CD4-positive, alpha-beta T cell treated with Interleukin-6 at 100 ng/mL for 8 hours (primary cell): Measurements from ENCODE around the gene PTPRK.
"Not testable (repeated sequence)": the region's sequence is repeated elsewhere in the genome, so short reads cannot be mapped to it uniquely, and the experiment has no call there.

ENCODE experiments used
- DNase-seq: peaks from one replicate; pipeline ENCODE4 v3.0.0-alpha.2; 2020; ENCODE audit warnings: mixed read lengths, low spot score

PTPRK gene

GRCh38 chr6:127952831-127953230 is 567.6 kb downstream of the PTPRK start:
- DNase-seq: no peak

GRCh38 chr6:127952176-127952575 is 568.2 kb downstream of the PTPRK start:
- no peak for DNase-seq

- peak; percentile 57 for DNase-seq
These were observed 569.1 kb downstream of the PTPRK start for GRCh38 chr6:127951172-127951917.

GRCh38 chr6:127950566-127951145 is 569.7 kb downstream of the PTPRK start:
- no peak for DNase-seq

GRCh38 chr6:127949251-127949650 is 571.1 kb downstream of the PTPRK start:
- no peak for DNase-seq

- no peak for DNase-seq
These were observed 574.0 kb downstream of the PTPRK start for GRCh38 chr6:127946388-127946787.

GRCh38 chr6:127945434-127946097 is 574.8 kb downstream of the PTPRK start:
- no peak for DNase-seq

GRCh38 chr6:127941228-127941627 is 579.2 kb downstream of the PTPRK start:
- no peak for DNase-seq

- DNase-seq: no peak
These were observed 580.8 kb downstream of the PTPRK start for GRCh38 chr6:127939442-127940066.

GRCh38 chr6:127938701-127939100 is 581.7 kb downstream of the PTPRK start:
- DNase-seq: peak; percentile 30

GRCh38 chr6:127937747-127938146 is 582.7 kb downstream of the PTPRK start:
- DNase-seq: no peak

GRCh38 chr6:127937102-127937501 is 583.3 kb downstream of the PTPRK start:
- DNase-seq: no peak

GRCh38 chr6:127934956-127935355 is 585.4 kb downstream of the PTPRK start:
- DNase-seq: no peak

GRCh38 chr6:127933852-127934840 is 586.3 kb downstream of the PTPRK start:
- DNase-seq: peak; percentile 80

- DNase-seq: no peak
These were observed 587.3 kb downstream of the PTPRK start for GRCh38 chr6:127933137-127933536.

GRCh38 chr6:127932708-127933107 is 587.7 kb downstream of the PTPRK start:
- DNase-seq: no peak

GRCh38 chr6:127926441-127926840 is 594.0 kb downstream of the PTPRK start:
- not testable (repeated sequence) for DNase-seq

GRCh38 chr6:127924440-127924839 is 596.0 kb downstream of the PTPRK start:
- no peak for DNase-seq

- DNase-seq: no peak
These were observed 596.4 kb downstream of the PTPRK start for GRCh38 chr6:127924031-127924430.

- DNase-seq: peak; percentile 40
These were observed 597.3 kb downstream of the PTPRK start for GRCh38 chr6:127923135-127923534.

GRCh38 chr6:127921982-127922381 is 598.4 kb downstream of the PTPRK start:
- no peak for DNase-seq

GRCh38 chr6:127920804-127921203 is 599.6 kb downstream of the PTPRK start:
- no peak for DNase-seq
